Measurements from ENCODE around the gene UQCRC2. TPM values are rescaled to one million over a fixed set of nuclear protein-coding genes. Genes with fewer than 3 reads are reported as not detected.

UQCRC2 gene
- total and polyA plus RNA-seq, 2 experiments from 2014 or later: 107 to 116 TPM

DNA sequence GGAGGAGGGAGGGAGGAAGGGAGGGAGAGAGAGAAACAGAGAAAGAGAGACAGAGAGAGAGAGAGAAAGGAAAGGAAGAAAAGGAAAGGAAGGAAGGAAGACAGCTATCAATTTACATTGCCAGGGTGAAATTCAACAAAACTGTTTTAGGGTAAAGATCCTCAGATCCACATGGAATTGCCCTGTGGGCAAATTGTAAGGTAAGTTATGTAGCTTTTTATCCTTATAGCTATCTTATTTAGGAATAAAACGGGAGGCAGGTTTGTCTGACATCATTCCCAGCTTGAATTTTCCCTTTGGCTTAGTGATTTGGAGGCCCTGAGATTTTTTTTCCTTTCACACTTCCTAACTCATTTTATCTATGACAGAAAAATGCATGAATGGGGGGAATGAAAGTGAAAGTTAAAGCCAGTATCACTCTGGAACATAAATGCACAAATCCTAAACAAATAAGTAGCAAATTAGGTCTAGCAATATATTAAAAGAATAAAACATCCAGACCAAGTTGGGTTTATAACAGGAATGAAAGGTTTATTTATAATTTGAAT is 3.4 kb upstream of the UQCRC2 start:
- Histone ChIP-seq H3K36me3 (ENCODE audit: low read depth) (no peaks in the 10 kb centered on the region), H4K20me1 (ENCODE audit: insufficient read depth) (no peaks in the 10 kb centered on the region), H3K27ac (no peak overlapping the region), H3F3A (ENCODE audit: insufficient read depth) (0 out of 2 replicates have a peak, but pooled peaks cover 3% of the 10 kb centered on the region), H3K27me3 (replicated peaks; ENCODE audit: insufficient read depth) (no peaks in the 10 kb centered on the region), H2AFZ (no peak overlapping the region), H3K9me3 (ENCODE audit: low read depth) (no peaks in the 10 kb centered on the region), H3K79me2 (ENCODE audit: insufficient read depth) (peaks cover 40% of the 10 kb centered on the region), H3K9ac (no peak overlapping the region), H3K9me2 (ENCODE audit: insufficient read depth) (no peaks in the 10 kb centered on the region), H3K4me2 (ENCODE audit: unreplicated experiment) (no peak overlapping the region), H3K4me3 (no peak overlapping the region), H3K4me1 (ENCODE audit: insufficient read depth) (peaks cover 11% of the 10 kb centered on the region)
- in situ Hi-C loops (cut with MboI): loop anchor here (25.0 kb wide), 1 partner anchor 137 kb away; no protein-coding TSS in a partner anchor
- TF ChIP-seq EZH2 (IDR thresholded peaks at IDR 0.05; ENCODE audit: insufficient read depth, poor library complexity, severe bottlenecking) (no peak), EZH2phosphoT487 (IDR thresholded peaks at IDR 0.05; ENCODE audit: insufficient read depth, low read depth) (no peak)
- no peak for DNase-seq
- 25 to 44% methylated on average over 1 of the region's 1 CpG for WGBS, 2 experiments (ENCODE audit: low coverage in 1 of 2, low lambda C conversion rate in 2 of 2, missing lambda C conversion rate in 2 of 2)

DNA sequence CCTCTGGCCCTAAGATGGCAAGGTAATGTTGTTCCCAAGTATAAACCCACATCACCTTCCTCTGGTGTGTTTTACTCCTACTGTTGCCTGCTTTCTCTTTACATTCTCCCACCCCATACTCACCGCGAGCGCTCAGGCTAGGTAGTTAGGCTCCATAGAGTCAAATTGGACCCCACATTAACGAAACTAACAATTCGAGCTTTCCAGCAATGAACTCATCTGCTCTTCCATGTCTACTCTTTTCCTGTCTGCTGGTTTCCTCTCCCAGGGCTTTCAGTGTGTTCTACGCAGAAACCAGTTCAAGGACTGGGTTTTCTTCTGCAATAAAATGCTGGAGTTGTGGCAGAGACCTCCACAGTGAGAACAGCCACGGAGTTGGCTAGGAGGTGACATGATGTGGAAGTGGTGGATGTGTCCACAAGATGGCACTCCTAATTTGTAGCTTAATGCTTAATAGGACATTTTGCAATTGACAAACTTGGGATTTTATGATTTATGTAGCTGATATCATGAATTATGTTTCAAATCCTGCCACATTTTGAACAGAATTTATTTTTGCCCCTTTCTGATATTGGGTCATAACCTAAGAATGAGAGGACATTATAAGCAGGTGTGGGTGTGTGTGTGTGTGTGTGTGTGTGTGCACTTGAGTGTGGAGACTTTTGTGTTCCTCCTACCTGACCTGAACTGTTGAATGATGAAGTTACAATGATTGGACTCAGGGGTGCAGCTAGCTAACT is 2.2 kb upstream of the UQCRC2 start:
- Histone ChIP-seq H3K27me3 (replicated peaks; ENCODE audit: insufficient read depth) (no peaks in the 10 kb centered on the region), H3K4me3 (no peak overlapping the region), H3K4me2 (ENCODE audit: unreplicated experiment) (no peak overlapping the region), H3K36me3 (ENCODE audit: low read depth) (no peaks in the 10 kb centered on the region), H3K79me2 (ENCODE audit: insufficient read depth) (peaks cover 52% of the 10 kb centered on the region), H3K27ac (no peak overlapping the region), H3K4me1 (ENCODE audit: insufficient read depth) (peaks cover 11% of the 10 kb centered on the region), H2AFZ (no peak overlapping the region), H3F3A (ENCODE audit: insufficient read depth) (0 out of 2 replicates have a peak, but pooled peaks cover 3% of the 10 kb centered on the region), H3K9me3 (ENCODE audit: low read depth) (no peaks in the 10 kb centered on the region), H3K9ac (no peak overlapping the region), H3K9me2 (ENCODE audit: insufficient read depth) (no peaks in the 10 kb centered on the region), H4K20me1 (ENCODE audit: insufficient read depth) (no peaks in the 10 kb centered on the region)
- no peak for TF ChIP-seq EZH2 (IDR thresholded peaks at IDR 0.05; ENCODE audit: insufficient read depth, poor library complexity, severe bottlenecking)
- no peak for TF ChIP-seq EZH2phosphoT487 (IDR thresholded peaks at IDR 0.05; ENCODE audit: insufficient read depth, low read depth)
- DNase-seq: peak; percentile 63
- in situ Hi-C loops (cut with MboI): no loop called here
- 79 to 82% methylated on average over 7 of the region's 7 CpGs for WGBS, 2 experiments (ENCODE audit: low coverage in 1 of 2, low lambda C conversion rate in 2 of 2, missing lambda C conversion rate in 2 of 2)

DNA sequence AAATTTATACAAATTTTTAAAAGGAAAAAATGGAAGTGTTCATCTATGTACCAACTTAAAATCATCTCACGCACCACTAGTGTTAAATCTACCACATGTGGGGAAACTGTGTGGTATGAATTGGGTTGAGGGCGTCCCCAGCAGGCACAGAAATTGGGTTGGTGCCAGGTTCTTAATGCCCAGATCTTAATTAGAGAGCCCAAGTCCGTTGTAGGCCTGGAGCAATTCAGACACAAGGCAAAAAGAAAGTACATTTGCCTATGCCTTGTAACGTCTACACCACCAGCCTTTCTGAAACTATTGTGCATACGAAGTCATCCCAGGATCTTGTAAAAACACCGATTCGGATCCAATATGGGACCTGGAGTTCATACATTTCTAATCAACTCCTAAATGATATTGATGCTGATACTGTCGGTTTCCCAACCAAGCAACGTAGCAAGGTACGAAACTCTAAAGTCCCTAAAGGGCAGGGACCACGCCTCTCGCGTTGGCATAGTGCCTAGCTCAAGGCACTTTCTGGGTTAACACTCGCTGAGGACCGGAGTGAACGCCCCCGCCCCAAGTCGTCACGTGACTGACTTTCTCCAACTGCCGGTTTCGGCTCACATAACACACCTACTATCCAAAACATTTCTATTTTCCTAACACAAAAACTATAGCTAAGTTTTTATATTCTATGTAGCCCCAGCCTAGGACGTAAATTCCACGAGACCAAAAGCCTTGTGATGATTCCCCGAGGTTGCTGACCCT is 945 bp upstream of the UQCRC2 start:
- no peaks in the 10 kb centered on the region for H3F3A ChIP-seq (ENCODE audit: insufficient read depth)
- WGBS, 2 experiments (ENCODE audit: low coverage in 1 of 2, low lambda C conversion rate in 2 of 2, missing lambda C conversion rate in 2 of 2): 3 to 4% methylated on average over 24 of the region's 24 CpGs
- H3K9me2 ChIP-seq (ENCODE audit: insufficient read depth): no peaks in the 10 kb centered on the region
- H3K4me1 ChIP-seq (ENCODE audit: insufficient read depth): peaks cover 11% of the 10 kb centered on the region
- no peaks in the 10 kb centered on the region for H4K20me1 ChIP-seq (ENCODE audit: insufficient read depth)
- H3K79me2 ChIP-seq (ENCODE audit: insufficient read depth): peaks cover 64% of the 10 kb centered on the region
- peak overlapping the region; percentile 96 for H3K4me2 ChIP-seq (ENCODE audit: unreplicated experiment)
- peak; percentile 89 for DNase-seq
- H3K27ac ChIP-seq: peak overlapping the region; percentile 91
- TF ChIP-seq EZH2 (IDR thresholded peaks at IDR 0.05; ENCODE audit: insufficient read depth, poor library complexity, severe bottlenecking) (no peak), EZH2phosphoT487 (IDR thresholded peaks at IDR 0.05; ENCODE audit: insufficient read depth, low read depth) (no peak)
- H3K4me3 ChIP-seq: peak overlapping the region; percentile 99
- peaks cover 5% of the 10 kb centered on the region; the same call in 1 of the 2 replicates for H3K36me3 ChIP-seq (ENCODE audit: low read depth)
- H3K27me3 ChIP-seq (replicated peaks; ENCODE audit: insufficient read depth): no peaks in the 10 kb centered on the region
- no peaks in the 10 kb centered on the region for H3K9me3 ChIP-seq (ENCODE audit: low read depth)
- peak overlapping the region; percentile 95 for H3K9ac ChIP-seq
- peak overlapping the region; percentile 97 for H2AFZ ChIP-seq
- in situ Hi-C loops (cut with MboI): no loop called here

DNA sequence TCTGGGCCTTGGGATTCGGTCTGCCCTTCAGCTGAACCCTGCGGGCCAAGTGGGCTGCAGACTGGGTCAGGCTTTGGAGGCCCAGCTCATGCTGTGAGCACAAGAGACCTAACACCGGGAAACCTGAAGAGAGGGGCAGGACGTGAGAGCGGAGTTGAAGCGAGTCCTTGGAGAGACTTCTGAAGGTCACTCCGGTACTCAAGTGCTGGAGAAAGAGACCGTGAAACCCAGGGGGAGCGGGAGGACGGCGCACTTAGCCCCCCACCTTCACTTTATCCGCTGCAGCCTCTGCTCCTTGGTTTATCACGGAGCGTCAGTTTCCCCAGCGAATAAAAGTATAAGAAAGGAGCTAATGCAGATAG is 361 bp downstream of the UQCRC2 start:
- Histone ChIP-seq H3K27ac (peak overlapping the region; percentile 91), H3K27me3 (replicated peaks; ENCODE audit: insufficient read depth) (no peaks in the 10 kb centered on the region), H4K20me1 (ENCODE audit: insufficient read depth) (no peaks in the 10 kb centered on the region), H3F3A (ENCODE audit: insufficient read depth) (no peaks in the 10 kb centered on the region), H3K9me2 (ENCODE audit: insufficient read depth) (no peaks in the 10 kb centered on the region), H2AFZ (peak overlapping the region; percentile 97), H3K4me2 (ENCODE audit: unreplicated experiment) (peak overlapping the region; percentile 96), H3K4me3 (peak overlapping the region; percentile 99), H3K9me3 (ENCODE audit: low read depth) (no peaks in the 10 kb centered on the region), H3K9ac (peak overlapping the region; percentile 95), H3K36me3 (ENCODE audit: low read depth) (peaks cover 15% of the 10 kb centered on the region), H3K79me2 (ENCODE audit: insufficient read depth) (peaks cover 77% of the 10 kb centered on the region), H3K4me1 (ENCODE audit: insufficient read depth) (peaks cover 11% of the 10 kb centered on the region)
- WGBS, 2 experiments (ENCODE audit: low coverage in 1 of 2, low lambda C conversion rate in 2 of 2, missing lambda C conversion rate in 2 of 2): 1 to 2% methylated on average over 15 of the region's 15 CpGs
- no peak for TF ChIP-seq EZH2phosphoT487 (IDR thresholded peaks at IDR 0.05; ENCODE audit: insufficient read depth, low read depth)
- TF ChIP-seq EZH2 (IDR thresholded peaks at IDR 0.05; ENCODE audit: insufficient read depth, poor library complexity, severe bottlenecking): no peak
- DNase-seq: no peak
- in situ Hi-C loops (cut with MboI): no loop called here
